H9 (cell line): ENCODE data around the gene FREM1. TPM values are rescaled to one million over a fixed set of nuclear protein-coding genes. Genes with fewer than 3 reads are reported as not detected.

Experiments used
- DNase-seq: peaks from one replicate; pipeline ENCODE4 v3.0.0-alpha.2; 2017
- H2AFZ ChIP-seq: one replicate; pipeline ENCODE4 v1.6.1; 2013; ENCODE audit warnings: mild to moderate bottlenecking, low read length, control low read depth, moderate library complexity
- H2AK5ac ChIP-seq: 2 replicates; pipeline ENCODE4 v1.6.1; 2013; ENCODE audit warnings: low read length, control low read depth, mixed read lengths; ENCODE audit not compliant: insufficient read length
- H2BK120ac ChIP-seq: one replicate; pipeline ENCODE4 v1.6.1; 2013; ENCODE audit warnings: low read depth, mild to moderate bottlenecking, low read length, control low read depth, inconsistent platforms; ENCODE audit not compliant: poor library complexity, severe bottlenecking
- H2BK12ac ChIP-seq: 2 replicates; pipeline ENCODE4 v1.6.1; 2013; ENCODE audit warnings: low read length, control low read depth, mixed read lengths, low read depth; ENCODE audit not compliant: insufficient read length
- H2BK15ac ChIP-seq: 2 replicates; pipeline ENCODE4 v1.6.1; 2013; ENCODE audit warnings: low read depth, low read length, control low read depth
- H2BK20ac ChIP-seq: one replicate; pipeline ENCODE4 v1.6.1; 2013; ENCODE audit warnings: low read depth, mild to moderate bottlenecking, low read length, control low read depth, inconsistent platforms; ENCODE audit not compliant: poor library complexity, severe bottlenecking
- H2BK5ac ChIP-seq: 2 replicates; pipeline ENCODE4 v1.6.1; 2013; ENCODE audit warnings: low read length, control low read depth, mixed read lengths; ENCODE audit not compliant: insufficient read length
- H3K14ac ChIP-seq: 2 replicates; pipeline ENCODE4 v1.6.1; 2013; ENCODE audit warnings: low read length, control low read depth; ENCODE audit not compliant: insufficient read depth
- H3K18ac ChIP-seq: 2 replicates; pipeline ENCODE4 v1.6.1; 2013; ENCODE audit warnings: low read depth, mild to moderate bottlenecking, mixed read lengths, low read length, control low read depth; ENCODE audit not compliant: insufficient read length
- H3K23ac ChIP-seq: 2 replicates; pipeline ENCODE4 v1.6.1; 2013; ENCODE audit warnings: low read length, control low read depth, mixed read lengths, low read depth; ENCODE audit not compliant: insufficient read length
- H3K23me2 ChIP-seq: 2 replicates; pipeline ENCODE4 v1.6.1; 2013; ENCODE audit warnings: low read depth, mild to moderate bottlenecking, mixed read lengths, low read length, control low read depth; ENCODE audit not compliant: insufficient read length, poor library complexity, severe bottlenecking
- H3K27ac ChIP-seq: 2 replicates; pipeline ENCODE4 v1.5.1; 2013; ENCODE audit warnings: low read length, control low read depth, mixed read lengths, low read depth; ENCODE audit not compliant: insufficient read length
- H3K27me3 ChIP-seq: 2 replicates; pipeline ENCODE4 v1.6.1; 2013; ENCODE audit warnings: low read length, control low read depth, inconsistent platforms; ENCODE audit not compliant: insufficient read depth
- H3K4ac ChIP-seq: 2 replicates; pipeline ENCODE4 v1.6.1; 2013; ENCODE audit warnings: low read depth, mild to moderate bottlenecking, control low read depth, inconsistent platforms, low read length, moderate library complexity
- H3K4me1 ChIP-seq: 2 replicates; pipeline ENCODE4 v1.6.1; 2013; ENCODE audit warnings: low read length, control low read depth, inconsistent platforms; ENCODE audit not compliant: insufficient read depth
- H3K4me2 ChIP-seq: 2 replicates; pipeline ENCODE4 v1.6.1; 2013; ENCODE audit warnings: low read length, control low read depth, mixed read lengths; ENCODE audit not compliant: insufficient read length, insufficient read depth
- H3K56ac ChIP-seq: 2 replicates; pipeline ENCODE4 v1.6.1; 2013; ENCODE audit warnings: low read depth, mild to moderate bottlenecking, mixed read lengths, low read length, control low read depth; ENCODE audit not compliant: insufficient read length
- H3K79me1 ChIP-seq: 2 replicates; pipeline ENCODE4 v1.6.1; 2013; ENCODE audit warnings: low read depth, mild to moderate bottlenecking, moderate library complexity, low read length, control low read depth, inconsistent platforms; ENCODE audit not compliant: insufficient read depth, poor library complexity, severe bottlenecking
- H3K79me2 ChIP-seq: 2 replicates; pipeline ENCODE4 v1.6.1; 2013; ENCODE audit warnings: low read length, control low read depth, inconsistent platforms; ENCODE audit not compliant: insufficient read depth
- H3K9ac ChIP-seq: 2 replicates; pipeline ENCODE4 v1.6.1; 2013; ENCODE audit warnings: low read length, control low read depth, mixed read lengths; ENCODE audit not compliant: insufficient read length; ENCODE audit errors: extremely low read depth
- H3K9me3 ChIP-seq: one replicate; pipeline ENCODE4 v1.6.1; 2013; ENCODE audit warnings: low read depth, low read length, inconsistent platforms; ENCODE audit not compliant: control insufficient read depth
- H3T11ph ChIP-seq: one replicate; pipeline ENCODE4 v1.6.1; 2013; ENCODE audit warnings: mild to moderate bottlenecking, low read length, control low read depth, inconsistent platforms
- H4K20me1 ChIP-seq: one replicate; pipeline ENCODE4 v1.6.1; 2013; ENCODE audit not compliant: control insufficient read depth, insufficient read length, insufficient read depth
- H4K5ac ChIP-seq: 2 replicates; pipeline ENCODE4 v1.6.1; 2013; ENCODE audit warnings: low read depth, mild to moderate bottlenecking, mixed read lengths, low read length, control low read depth; ENCODE audit not compliant: insufficient read length
- H4K8ac ChIP-seq: replicated peaks from 2 replicates; pipeline ENCODE4 v1.6.1; 2013; ENCODE audit warnings: low read length, control low read depth, mixed read lengths, low read depth; ENCODE audit not compliant: insufficient read length
- H4K91ac ChIP-seq: 2 replicates; pipeline ENCODE4 v1.6.1; 2013; ENCODE audit warnings: low read depth, mild to moderate bottlenecking, moderate library complexity, mixed read lengths, low read length, control low read depth; ENCODE audit not compliant: insufficient read length
- H3K27ac Mint-ChIP-seq, 3 experiments: 2 replicates in 2 of 3; 3 replicates in 1 of 3; pipeline ENCODE4 v1.8.0; 2020 to 2021; ENCODE audit warnings: mixed read lengths in 3 of 3, mild to moderate bottlenecking in 1 of 3, moderate library complexity in 1 of 3
- H3K27me3 Mint-ChIP-seq: 2 replicates; pipeline ENCODE4 v1.8.0; 2021; ENCODE audit warnings: low read depth, mild to moderate bottlenecking, moderate library complexity, mixed read lengths
- H3K36me3 Mint-ChIP-seq, 3 experiments: 2 replicates in 2 of 3; 3 replicates in 1 of 3; pipeline ENCODE4 v1.8.0; 2020 to 2021; ENCODE audit warnings: low read depth in 3 of 3, mixed read lengths in 3 of 3; ENCODE audit not compliant: insufficient read depth in 1 of 3
- H3K4me1 Mint-ChIP-seq, 2 experiments: 2 replicates each; pipeline ENCODE4 v1.8.0; 2020; ENCODE audit warnings: mixed read lengths in 2 of 2
- H3K4me3 Mint-ChIP-seq, 2 experiments: 2 replicates in 1 of 2; 3 replicates in 1 of 2; pipeline ENCODE4 v1.8.0; 2020 to 2021; ENCODE audit warnings: mild to moderate bottlenecking in 2 of 2, mixed read lengths in 2 of 2, moderate library complexity in 1 of 2
- H3K9me3 Mint-ChIP-seq, 2 experiments: 2 replicates in 1 of 2; 3 replicates in 1 of 2; pipeline ENCODE4 v1.8.0; 2020; ENCODE audit warnings: mild to moderate bottlenecking in 2 of 2, mixed read lengths in 2 of 2, moderate library complexity in 1 of 2
- WGBS: extraction: QIAGEN DNeasy Blood & Tissue Kit; methylation state at CpG from one replicate; pipeline ENCODE4 v1.1.7; 2013; ENCODE audit warnings: missing lambda C conversion rate, low lambda C conversion rate, mixed read lengths; ENCODE audit not compliant: insufficient read length; ENCODE audit errors: extremely low coverage; 5-methylcytosine and 5-hydroxymethylcytosine counted together
- total RNA-seq: library from RNA; stranded (reverse); gene quantifications from 2 replicates; pipeline ENCODE4 v1.2.1, GENCODE V29; 2021
- TF ChIP-seq, protein P1 (sequence below): fragments of 200-600 bp; sonication (generic); conservative IDR thresholded peaks from 3 replicates; pipeline ENCODE4 v1.8.0; 2021; ENCODE audit warnings: antibody characterized with exemption, mild to moderate bottlenecking

The FREM1 gene
- total RNA-seq, 1 experiment from 2014 or later, result 0.44 TPM

DNA sequence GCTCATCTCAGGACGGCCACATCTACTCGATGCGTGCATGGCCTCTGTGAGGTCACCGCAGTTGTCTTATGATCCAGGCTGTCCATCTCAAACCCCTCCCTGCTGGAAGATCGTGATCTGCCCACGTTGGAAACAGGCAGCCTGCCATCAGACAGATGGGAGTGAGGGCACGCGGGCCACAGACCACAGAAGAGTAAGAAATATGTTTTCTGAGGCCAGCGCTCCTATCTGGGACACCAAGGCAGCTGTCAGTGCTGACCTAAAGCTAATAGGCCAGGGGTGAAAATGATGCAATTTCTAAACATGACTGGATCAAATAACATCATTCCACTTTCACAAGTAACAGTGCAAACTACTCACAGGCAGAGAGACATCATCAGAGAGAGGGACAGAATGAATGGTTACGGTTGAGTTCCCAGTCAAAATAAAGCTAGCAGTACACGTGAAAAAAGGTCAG is 130.6 kb downstream of the FREM1 start:
- Histone ChIP-seq H3K4me2 (no peak overlapping the region), H4K8ac (no peak overlapping the region), H4K20me1 (no peaks in the 10 kb centered on the region), H3K4me1 (no peaks in the 10 kb centered on the region), H3K9ac (no peak overlapping the region), H3T11ph (no peak overlapping the region), H3K23me2 (no peaks in the 10 kb centered on the region), H3K79me2 (no peaks in the 10 kb centered on the region), H3K27ac (no peak overlapping the region), H4K5ac (no peak overlapping the region), H2BK15ac (no peak overlapping the region), H2AK5ac (no peak overlapping the region), H4K91ac (no peak overlapping the region), H3K18ac (no peak overlapping the region), H3K79me1 (no peaks in the 10 kb centered on the region), H2BK12ac (no peak overlapping the region), H3K9me3 (no peaks in the 10 kb centered on the region), H3K23ac (no peak overlapping the region), H3K56ac (no peak overlapping the region), H2BK20ac (no peak overlapping the region), H2BK5ac (no peak overlapping the region), H3K14ac (no peak overlapping the region), H3K27me3 (no peaks in the 10 kb centered on the region; the same call in 1 of the 2 replicates), H3K4ac (no peak overlapping the region), H2AFZ (no peak overlapping the region), H2BK120ac (no peak overlapping the region)
- WGBS, result no CpG with 5 or more reads among the region's 11 CpGs
- no peaks in the 10 kb centered on the region for H3K27me3 Mint-ChIP-seq
- no peak overlapping the region for H3K4me3 Mint-ChIP-seq
- H3K36me3 Mint-ChIP-seq, result peaks cover 0 to 2% (median 0%) of the 10 kb centered on the region in 3 experiments; a peak in 1 of 7 replicates
- H3K9me3 Mint-ChIP-seq, result no peaks in the 10 kb centered on the region
- H3K4me1 Mint-ChIP-seq, result peaks cover 9 to 10% of the 10 kb centered on the region in 2 experiments
- H3K27ac Mint-ChIP-seq, result no peak overlapping the region
- no peak for DNase-seq
- TF ChIP-seq, protein P1, sequence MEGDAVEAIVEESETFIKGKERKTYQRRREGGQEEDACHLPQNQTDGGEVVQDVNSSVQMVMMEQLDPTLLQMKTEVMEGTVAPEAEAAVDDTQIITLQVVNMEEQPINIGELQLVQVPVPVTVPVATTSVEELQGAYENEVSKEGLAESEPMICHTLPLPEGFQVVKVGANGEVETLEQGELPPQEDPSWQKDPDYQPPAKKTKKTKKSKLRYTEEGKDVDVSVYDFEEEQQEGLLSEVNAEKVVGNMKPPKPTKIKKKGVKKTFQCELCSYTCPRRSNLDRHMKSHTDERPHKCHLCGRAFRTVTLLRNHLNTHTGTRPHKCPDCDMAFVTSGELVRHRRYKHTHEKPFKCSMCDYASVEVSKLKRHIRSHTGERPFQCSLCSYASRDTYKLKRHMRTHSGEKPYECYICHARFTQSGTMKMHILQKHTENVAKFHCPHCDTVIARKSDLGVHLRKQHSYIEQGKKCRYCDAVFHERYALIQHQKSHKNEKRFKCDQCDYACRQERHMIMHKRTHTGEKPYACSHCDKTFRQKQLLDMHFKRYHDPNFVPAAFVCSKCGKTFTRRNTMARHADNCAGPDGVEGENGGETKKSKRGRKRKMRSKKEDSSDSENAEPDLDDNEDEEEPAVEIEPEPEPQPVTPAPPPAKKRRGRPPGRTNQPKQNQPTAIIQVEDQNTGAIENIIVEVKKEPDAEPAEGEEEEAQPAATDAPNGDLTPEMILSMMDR, result no peak
